ENCODE data around the gene CLASP1. TPM values are rescaled to one million over a fixed set of nuclear protein-coding genes. Genes with fewer than 3 reads are reported as not detected.

Gene CLASP1
- polyA plus RNA-seq, 1 donor (not counting 4 experiments of a cell fraction or from before 2014, with no cell fraction given), result 16.7 TPM

DNA sequence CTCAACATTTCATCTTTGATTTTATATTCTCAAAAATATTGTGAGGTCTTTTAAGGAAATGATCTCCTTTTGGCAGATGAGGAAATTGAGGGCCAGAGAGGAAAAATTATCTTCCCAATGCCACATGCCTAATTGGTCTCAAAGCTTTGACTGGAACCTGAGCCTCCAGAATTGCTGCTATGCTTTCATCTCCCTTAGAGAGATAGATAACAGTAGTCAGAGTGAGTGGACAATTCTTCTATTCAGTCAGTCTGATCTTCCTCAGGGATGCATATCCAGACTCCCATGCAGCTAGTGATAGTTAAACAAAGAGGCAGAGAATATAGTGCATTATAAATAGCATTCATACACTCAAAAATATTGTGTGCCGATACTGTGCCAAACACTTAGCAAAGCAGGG is 3.8 kb upstream of the CLASP1 start:
- no peak for FAIRE-seq
- dilution Hi-C loops (cut with MboI; ENCODE audit: extremely low pct_ligation_motif_present, low sequenced_read_pairs), result no loop called here
- no peaks in the 10 kb centered on the region for H3K9me3 ChIP-seq (ENCODE audit: control insufficient read depth, low read depth, low read length)

DNA sequence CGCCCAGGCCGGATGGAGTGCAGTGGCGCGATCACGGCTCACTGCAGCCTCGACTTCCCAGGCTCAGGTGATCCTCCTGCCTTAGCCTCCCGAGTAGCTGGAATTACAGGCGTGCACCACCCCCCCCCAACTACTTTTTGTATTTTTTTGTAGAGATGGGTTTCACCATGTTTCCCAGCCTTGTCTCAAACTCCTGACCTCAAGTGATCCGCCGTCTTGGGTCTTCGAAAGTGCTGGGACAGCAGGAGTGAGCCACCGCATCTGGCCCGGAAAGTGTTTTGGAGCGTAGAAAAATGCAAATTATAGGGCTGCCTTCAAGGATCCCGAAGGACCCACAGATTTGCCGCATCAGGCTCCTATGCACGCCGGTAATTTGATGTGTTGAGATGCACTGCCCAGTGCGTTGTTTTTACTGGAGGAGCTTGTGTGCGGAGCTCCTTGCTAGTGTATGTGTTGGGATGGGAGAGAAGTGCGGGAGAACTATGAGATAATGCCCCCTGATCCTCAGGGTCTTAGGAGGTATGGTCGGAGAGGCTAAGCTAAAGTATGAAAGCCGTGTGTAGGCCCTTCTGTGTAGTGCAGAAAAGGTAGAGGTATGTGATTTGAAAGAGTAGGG is 1.2 kb upstream of the CLASP1 start:
- H3K9ac ChIP-seq (ENCODE audit: control insufficient read depth, extremely low read depth, insufficient read depth, low read length), result peak overlapping the region; percentile 94
- no peak for TF ChIP-seq EZH2 (IDR thresholded peaks at IDR 0.05; ENCODE audit: low read length)
- no peak for DNase-seq (ENCODE audit: low read depth, low spot score)

More for the DNA sequence above, 3.8 kb upstream of the CLASP1 start:
- H3K27ac ChIP-seq (ENCODE audit: control insufficient read depth, insufficient read depth, low read length), result no peak overlapping the region
- H3K9ac ChIP-seq (ENCODE audit: control insufficient read depth, extremely low read depth, insufficient read depth, low read length), result no peak overlapping the region
- H2AFZ ChIP-seq (ENCODE audit: control insufficient read depth, low read length), result no peak overlapping the region
- no peaks in the 10 kb centered on the region for H3K36me3 ChIP-seq (ENCODE audit: control insufficient read depth in 2 of 2, extremely low read depth in 1 of 2, insufficient read depth in 2 of 2, low read length in 2 of 2)
- H3K9me1 ChIP-seq (ENCODE audit: control insufficient read depth, extremely low read depth, insufficient read depth, low read length), result no peaks in the 10 kb centered on the region
- TF ChIP-seq CTCF (optimal IDR thresholded peaks at IDR 0.05 in 1 of 3, IDR thresholded peaks at IDR 0.05 in 1 of 3, conservative IDR thresholded peaks at IDR 0.05 in 1 of 3; ENCODE audit: extremely low read depth in 1 of 3, insufficient read depth in 2 of 3, low read length in 3 of 3), result no peak
- TF ChIP-seq EZH2 (IDR thresholded peaks at IDR 0.05; ENCODE audit: low read length), result no peak
- no peak overlapping the region for H3K4me3 ChIP-seq (ENCODE audit: control insufficient read depth in 2 of 3, extremely low read depth in 1 of 3, insufficient read depth in 2 of 3, low read depth in 1 of 3, low read length in 3 of 3)
- no peak overlapping the region for H3K4me2 ChIP-seq (ENCODE audit: control insufficient read depth, extremely low read depth, insufficient read depth, low read depth, low read length)
- H3K27me3 ChIP-seq (ENCODE audit: control insufficient read depth, extremely low read depth, insufficient read depth, low read length), result no peaks in the 10 kb centered on the region
- H3K79me2 ChIP-seq (ENCODE audit: control insufficient read depth, insufficient read depth, low read length), result peaks cover 30% of the 10 kb centered on the region
- no peaks in the 10 kb centered on the region for H4K20me1 ChIP-seq (ENCODE audit: control insufficient read depth, extremely low read depth, insufficient read depth, low read length)
- DNase-seq (ENCODE audit: low read depth, low spot score), result no peak
- peaks cover 12% of the 10 kb centered on the region for H3K4me1 ChIP-seq (ENCODE audit: control insufficient read depth, extremely low read depth, insufficient read depth, low read length)

More for the DNA sequence above, 1.2 kb upstream of the CLASP1 start:
- Histone ChIP-seq H3K27me3 (ENCODE audit: control insufficient read depth, extremely low read depth, insufficient read depth, low read length) (no peaks in the 10 kb centered on the region), H3K4me2 (ENCODE audit: control insufficient read depth, extremely low read depth, insufficient read depth, low read depth, low read length) (peak overlapping the region; percentile 99), H3K9me3 (ENCODE audit: control insufficient read depth, low read depth, low read length) (no peaks in the 10 kb centered on the region), H3K27ac (ENCODE audit: control insufficient read depth, insufficient read depth, low read length) (peak overlapping the region; percentile 96), H3K4me1 (ENCODE audit: control insufficient read depth, extremely low read depth, insufficient read depth, low read length) (peaks cover 19% of the 10 kb centered on the region), H3K4me3 (ENCODE audit: control insufficient read depth in 2 of 3, extremely low read depth in 1 of 3, insufficient read depth in 2 of 3, low read depth in 1 of 3, low read length in 3 of 3) (peak overlapping the region; percentile 84 to 93 (median 90)), H2AFZ (ENCODE audit: control insufficient read depth, low read length) (peak overlapping the region; percentile 90), H4K20me1 (ENCODE audit: control insufficient read depth, extremely low read depth, insufficient read depth, low read length) (no peaks in the 10 kb centered on the region), H3K36me3 (ENCODE audit: control insufficient read depth in 2 of 2, extremely low read depth in 1 of 2, insufficient read depth in 2 of 2, low read length in 2 of 2) (no peaks in the 10 kb centered on the region), H3K9me1 (ENCODE audit: control insufficient read depth, extremely low read depth, insufficient read depth, low read length) (no peaks in the 10 kb centered on the region), H3K79me2 (ENCODE audit: control insufficient read depth, insufficient read depth, low read length) (peaks cover 54% of the 10 kb centered on the region)
- dilution Hi-C loops (cut with MboI; ENCODE audit: extremely low pct_ligation_motif_present, low sequenced_read_pairs), result no loop called here
- no peak for FAIRE-seq

Data from keratinocyte (primary cell).